CD14-positive monocyte (primary cell): ENCODE data around the gene RGS7. TPM values are rescaled to one million over a fixed set of nuclear protein-coding genes. Genes with fewer than 3 reads are reported as not detected.

Experiments
- DNase-seq, 3 donors: peaks; one replicate each; pipeline ENCODE4 v3.0.0-alpha.2; 2011 to 2022
- H2AFZ ChIP-seq: 2 replicates; pipeline ENCODE4 v1.6.0; 2012; ENCODE audit warnings: mild to moderate bottlenecking, low read depth, low read length, inconsistent platforms; ENCODE audit not compliant: insufficient read depth, poor library complexity, severe bottlenecking
- H3K27ac ChIP-seq, 2 donors: 1 replicate in 1 of 2; 2 replicates in 1 of 2; pipeline ENCODE4 v1.5.1; 2012 to 2013; ENCODE audit warnings: low read length in 2 of 2, control low read depth in 1 of 2, inconsistent platforms in 1 of 2, low read depth in 1 of 2, mild to moderate bottlenecking in 1 of 2
- H3K27me3 ChIP-seq, 2 donors: one replicate each; pipeline versions ENCODE4 v1.6.0 to v1.6.1; 2011 to 2013; ENCODE audit warnings: low read length in 2 of 2; ENCODE audit not compliant: control insufficient read depth in 2 of 2, insufficient read depth in 2 of 2
- H3K36me3 ChIP-seq, 2 donors: replicated peaks in 1 of 2; 1 replicate in 1 of 2; 2 replicates in 1 of 2; pipeline versions ENCODE4 v1.5.1 to v1.6.1; 2012 to 2013; ENCODE audit warnings: low read length in 2 of 2, control low read depth in 1 of 2, inconsistent platforms in 1 of 2, mild to moderate bottlenecking in 1 of 2; ENCODE audit not compliant: insufficient read depth in 2 of 2, control insufficient read depth in 1 of 2
- H3K4me1 ChIP-seq, 2 donors: 1 replicate in 1 of 2; 2 replicates in 1 of 2; pipeline versions ENCODE4 v1.5.1 to v1.6.1; 2012 to 2013; ENCODE audit warnings: low read length in 2 of 2, control low read depth in 1 of 2, inconsistent platforms in 1 of 2, mild to moderate bottlenecking in 1 of 2, moderate library complexity in 1 of 2; ENCODE audit not compliant: insufficient read depth in 2 of 2, control insufficient read depth in 1 of 2
- H3K4me2 ChIP-seq: replicated peaks from 2 replicates; pipeline ENCODE3; 2012; ENCODE audit warnings: low read length, moderate library complexity, mild to moderate bottlenecking; ENCODE audit not compliant: poor library complexity, severe bottlenecking; ENCODE audit errors: extremely low read depth
- H3K4me3 ChIP-seq, 3 experiments: fragments of 200-600 bp in 1 of 3; sonication (generic) in 1 of 3; replicated peaks in 1 of 3; 1 replicate in 2 of 3; 2 replicates in 1 of 3; pipeline ENCODE4 v1.5.1; 2011 to 2013; ENCODE audit warnings: low read length in 3 of 3, mild to moderate bottlenecking in 3 of 3, control low read depth in 2 of 3, low read depth in 2 of 3, inconsistent platforms in 1 of 3, moderate library complexity in 1 of 3
- H3K79me2 ChIP-seq: 2 replicates; pipeline ENCODE4 v1.6.0; 2012; ENCODE audit warnings: mild to moderate bottlenecking, control low read depth, inconsistent platforms, low read length, moderate library complexity; ENCODE audit not compliant: insufficient read depth
- H3K9ac ChIP-seq: 2 replicates; pipeline ENCODE4 v1.6.0; 2017; ENCODE audit warnings: low read length, mild to moderate bottlenecking; ENCODE audit not compliant: insufficient read depth, poor library complexity, severe bottlenecking
- H3K9me3 ChIP-seq, 2 donors: replicated peaks in 1 of 2; 1 replicate in 1 of 2; 2 replicates in 1 of 2; pipeline versions ENCODE4 v1.5.1 to v1.6.1; 2012 to 2013; ENCODE audit warnings: low read length in 2 of 2, control low read depth in 1 of 2; ENCODE audit not compliant: control insufficient read depth in 1 of 2, insufficient read depth in 1 of 2
- H4K20me1 ChIP-seq: 2 replicates; pipeline ENCODE4 v1.6.0; 2012; ENCODE audit warnings: mild to moderate bottlenecking, low read length, control low read depth, moderate library complexity; ENCODE audit not compliant: insufficient read depth
- H3K27ac Mint-ChIP-seq, 7 donors: one replicate each; pipeline ENCODE4 v1.8.0; 2020; ENCODE audit warnings: mild to moderate bottlenecking in 7 of 7, mixed read lengths in 7 of 7, moderate library complexity in 6 of 7, inconsistent platforms in 2 of 7
- H3K27me3 Mint-ChIP-seq, 3 donors: one replicate each; pipeline ENCODE4 v1.8.0; 2021 to 2022; ENCODE audit warnings: low read depth in 3 of 3, mild to moderate bottlenecking in 3 of 3, mixed read lengths in 3 of 3, moderate library complexity in 3 of 3, inconsistent platforms in 1 of 3
- H3K36me3 Mint-ChIP-seq, 2 donors: one replicate each; pipeline ENCODE4 v1.8.0; 2020; ENCODE audit warnings: mixed read lengths in 2 of 2, inconsistent platforms in 1 of 2, mild to moderate bottlenecking in 1 of 2
- H3K4me1 Mint-ChIP-seq: one replicate; pipeline ENCODE4 v1.8.0; 2020; ENCODE audit warnings: mild to moderate bottlenecking, mixed read lengths
- H3K4me3 Mint-ChIP-seq, 2 donors: one replicate each; pipeline ENCODE4 v1.8.0; 2020; ENCODE audit warnings: mild to moderate bottlenecking in 2 of 2, mixed read lengths in 2 of 2, moderate library complexity in 1 of 2
- H3K9me3 Mint-ChIP-seq, 7 donors: one replicate each; pipeline ENCODE4 v1.8.0; 2020 to 2022; ENCODE audit warnings: mixed read lengths in 7 of 7, mild to moderate bottlenecking in 6 of 7, moderate library complexity in 6 of 7, inconsistent platforms in 2 of 7
- WGBS: methylation state at CpG from one replicate; pipeline ENCODE4 v1.1.5; 2013; ENCODE audit warnings: missing lambda C conversion rate; ENCODE audit not compliant: insufficient coverage; 5-methylcytosine and 5-hydroxymethylcytosine counted together
- intact Hi-C, 2 donors: fragments of 100-400 bp; cut with micrococcal nuclease; formaldehyde crosslinking; loops; one replicate each; pipeline versions ENCODE4 v1.15.0 to v1.15.1; 2023
- polyA plus RNA-seq, 3 donors: library from polyadenylated mRNA; depleted of rRNA in 1 of 3; unstranded in 2 of 3; stranded (reverse) in 1 of 3; fragments of 300-500 nt in 2 of 3; fragments of >200 nt in 1 of 3; fragmentation: Illumina TruSeq in 2 of 3; gene quantifications; 1 replicate in 2 of 3; 2 replicates in 1 of 3; pipeline ENCODE4 v1.2.3, GENCODE V29; 2012 to 2021
- TF ChIP-seq, protein P1 (sequence below): fragments of 200-600 bp; IDR thresholded peaks from one replicate; pipeline ENCODE4 v1.8.0; 2022; ENCODE audit warnings: antibody characterized with exemption, mild to moderate bottlenecking

Gene RGS7
- polyA plus RNA-seq, 3 donors, result not detected

DNA sequence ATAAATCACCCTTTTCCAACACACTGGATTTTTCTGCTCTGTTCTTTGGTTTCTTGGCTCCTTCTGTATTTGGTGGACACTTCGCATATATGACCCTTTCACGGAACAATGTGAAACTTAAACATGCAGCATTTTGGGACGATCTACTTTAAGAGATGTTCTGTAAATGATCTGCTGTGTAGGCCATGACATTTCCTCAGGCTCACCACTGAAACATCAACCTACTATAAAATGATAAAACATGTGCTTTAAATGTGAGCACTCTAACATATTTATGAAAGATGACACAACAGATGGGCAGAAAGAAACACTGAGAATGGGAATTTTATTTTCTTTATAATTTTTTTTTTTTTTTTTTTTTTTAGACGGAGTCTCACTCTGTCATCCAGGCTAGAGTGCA, 428.7 kb downstream of the RGS7 start:
- Histone ChIP-seq H3K9ac (no peak overlapping the region), H3K36me3 (no peaks in the 10 kb centered on the region), H3K27ac (no peak overlapping the region), H3K4me2 (no peak overlapping the region), H3K4me1 (no peaks in the 10 kb centered on the region), H2AFZ (no peak overlapping the region), H4K20me1 (no peaks in the 10 kb centered on the region), H3K27me3 (no peaks in the 10 kb centered on the region), H3K9me3 (no peaks in the 10 kb centered on the region), H3K4me3 (no peak overlapping the region), H3K79me2 (no peaks in the 10 kb centered on the region)
- H3K36me3 Mint-ChIP-seq, result no peaks in the 10 kb centered on the region
- H3K27ac Mint-ChIP-seq, result no peak overlapping the region
- peaks cover 0 to 12% (median 2%) of the 10 kb centered on the region in 7 donors for H3K9me3 Mint-ChIP-seq
- intact Hi-C loops, result no loop called here
- DNase-seq, result no peak
- H3K4me3 Mint-ChIP-seq, result no peak overlapping the region
- H3K27me3 Mint-ChIP-seq, result no peaks in the 10 kb centered on the region
- TF ChIP-seq, protein P1, sequence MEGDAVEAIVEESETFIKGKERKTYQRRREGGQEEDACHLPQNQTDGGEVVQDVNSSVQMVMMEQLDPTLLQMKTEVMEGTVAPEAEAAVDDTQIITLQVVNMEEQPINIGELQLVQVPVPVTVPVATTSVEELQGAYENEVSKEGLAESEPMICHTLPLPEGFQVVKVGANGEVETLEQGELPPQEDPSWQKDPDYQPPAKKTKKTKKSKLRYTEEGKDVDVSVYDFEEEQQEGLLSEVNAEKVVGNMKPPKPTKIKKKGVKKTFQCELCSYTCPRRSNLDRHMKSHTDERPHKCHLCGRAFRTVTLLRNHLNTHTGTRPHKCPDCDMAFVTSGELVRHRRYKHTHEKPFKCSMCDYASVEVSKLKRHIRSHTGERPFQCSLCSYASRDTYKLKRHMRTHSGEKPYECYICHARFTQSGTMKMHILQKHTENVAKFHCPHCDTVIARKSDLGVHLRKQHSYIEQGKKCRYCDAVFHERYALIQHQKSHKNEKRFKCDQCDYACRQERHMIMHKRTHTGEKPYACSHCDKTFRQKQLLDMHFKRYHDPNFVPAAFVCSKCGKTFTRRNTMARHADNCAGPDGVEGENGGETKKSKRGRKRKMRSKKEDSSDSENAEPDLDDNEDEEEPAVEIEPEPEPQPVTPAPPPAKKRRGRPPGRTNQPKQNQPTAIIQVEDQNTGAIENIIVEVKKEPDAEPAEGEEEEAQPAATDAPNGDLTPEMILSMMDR, result no peak
- no peaks in the 10 kb centered on the region for H3K4me1 Mint-ChIP-seq
- WGBS, result no CpG with 5 or more reads among the region's 4 CpGs

- no peak overlapping the region for H3K27ac Mint-ChIP-seq
- H3K4me3 Mint-ChIP-seq, result no peak overlapping the region
- no peaks in the 10 kb centered on the region for H3K36me3 ChIP-seq
- H3K27me3 Mint-ChIP-seq, result no peaks in the 10 kb centered on the region
- H3K9me3 ChIP-seq, result no peaks in the 10 kb centered on the region
- DNase-seq, result no peak
- H3K4me1 Mint-ChIP-seq, result no peaks in the 10 kb centered on the region
- H3K4me1 ChIP-seq, result no peaks in the 10 kb centered on the region
- WGBS, result 80% methylated on average over 2 of the region's 3 CpGs
- no peaks in the 10 kb centered on the region for H3K27me3 ChIP-seq
- no peaks in the 10 kb centered on the region for H3K36me3 Mint-ChIP-seq
- H3K4me3 ChIP-seq, result no peak overlapping the region
- H2AFZ ChIP-seq, result no peak overlapping the region
- no peak overlapping the region for H3K27ac ChIP-seq
- no peak overlapping the region for H3K9ac ChIP-seq
- intact Hi-C loops, result no loop called here
- no peaks in the 10 kb centered on the region for H4K20me1 ChIP-seq
- TF ChIP-seq, protein P1, result no peak
- H3K79me2 ChIP-seq, result no peaks in the 10 kb centered on the region
- peaks cover 0 to 10% (median 2%) of the 10 kb centered on the region in 7 donors for H3K9me3 Mint-ChIP-seq
- no peak overlapping the region for H3K4me2 ChIP-seq
These were observed 429.2 kb downstream of the RGS7 start for GRCh38 chr1:240927821-240928220.
